AG04450 (cell line): ENCODE results near the gene MECP2. TPM values are rescaled to one million over a fixed set of nuclear protein-coding genes. Genes with fewer than 3 reads are reported as not detected.

Experiments
- CTCF ChIA-PET: fragments of 300-600, 350-600 bp; formaldehyde crosslinking; extraction: SDS; loops from one replicate; lab custom pipeline; 2022; ENCODE audit warnings: antibody characterized with exemption, inconsistent platforms; lab: Charles Lee
- POLR2A ChIA-PET: fragments of 350-600 bp; formaldehyde crosslinking; extraction: SDS; loops from one replicate; lab custom pipeline; 2021; ENCODE audit warnings: antibody characterized with exemption, inconsistent platforms; lab: Yijun Ruan, JAX
- DNase-seq: peaks from one replicate; pipeline ENCODE4 v3.0.0-alpha.2; 2011; ENCODE audit warnings: low read depth, low spot score
- H3K27ac ChIP-seq: one replicate; pipeline ENCODE4 v1.5.1; 2012; ENCODE audit warnings: low read depth, low read length, control low read depth
- H3K27me3 ChIP-seq: one replicate; pipeline ENCODE4 v1.6.0; 2012; ENCODE audit warnings: low read length; ENCODE audit not compliant: control insufficient read depth, insufficient read depth
- H3K4me3 ChIP-seq: 2 replicates; pipeline ENCODE4 v1.5.1; 2011; ENCODE audit warnings: mild to moderate bottlenecking, low read depth, low read length, control low read depth
- H3K9me3 ChIP-seq: 2 replicates; pipeline ENCODE4 v1.5.1; 2012; ENCODE audit warnings: low read length; ENCODE audit not compliant: control insufficient read depth, insufficient read depth
- CTCF ChIP-seq: IDR thresholded peaks from 2 replicates; pipeline ENCODE4 v1.5.1; 2011; ENCODE audit warnings: low read depth, low read length, control low read depth, inconsistent platforms
- polyA plus RNA-seq: library from polyadenylated mRNA; depleted of rRNA; stranded (reverse); fragments of >200 nt; gene quantifications from 2 replicates; pipeline ENCODE4 v1.2.3, GENCODE V29; 2011

Gene MECP2
- polyA plus RNA-seq, 1 experiment, result 12.8 TPM

DNA sequence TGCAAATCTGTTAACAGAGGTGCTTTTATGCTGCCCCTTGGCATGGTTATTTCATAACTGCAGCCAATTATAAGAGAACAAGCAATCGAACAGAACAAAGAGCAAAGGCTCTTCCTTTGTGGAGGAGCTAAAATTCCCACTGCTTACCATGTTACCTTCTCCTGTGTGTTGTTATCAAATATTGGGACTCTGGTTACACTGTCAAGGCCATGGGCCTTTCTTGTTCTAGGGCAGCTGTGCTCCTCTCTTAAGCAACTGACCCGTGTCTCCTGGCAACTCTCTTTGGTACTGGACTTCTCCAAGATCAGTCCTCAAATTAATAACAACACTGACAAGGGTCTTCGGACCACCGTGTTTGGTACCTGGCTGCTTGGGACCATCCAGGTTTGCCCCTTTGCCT lies 34.4 kb upstream of the MECP2 start:
- DNase-seq, result no peak
- no peak overlapping the region for H3K27ac ChIP-seq
- TF ChIP-seq CTCF, result no peak
- ChIA-PET POLR2A (no interaction called here), CTCF (no interaction called here)
- H3K4me3 ChIP-seq, result no peak overlapping the region
- peaks cover 3% of the 10 kb centered on the region for H3K27me3 ChIP-seq
- no peaks in the 10 kb centered on the region for H3K9me3 ChIP-seq

GRCh38 chrX:154126101-154126500 lies 28.6 kb upstream of the MECP2 start:
- TF ChIP-seq CTCF, result no peak
- ChIA-PET CTCF (no interaction called here), POLR2A (no interaction called here)

DNA sequence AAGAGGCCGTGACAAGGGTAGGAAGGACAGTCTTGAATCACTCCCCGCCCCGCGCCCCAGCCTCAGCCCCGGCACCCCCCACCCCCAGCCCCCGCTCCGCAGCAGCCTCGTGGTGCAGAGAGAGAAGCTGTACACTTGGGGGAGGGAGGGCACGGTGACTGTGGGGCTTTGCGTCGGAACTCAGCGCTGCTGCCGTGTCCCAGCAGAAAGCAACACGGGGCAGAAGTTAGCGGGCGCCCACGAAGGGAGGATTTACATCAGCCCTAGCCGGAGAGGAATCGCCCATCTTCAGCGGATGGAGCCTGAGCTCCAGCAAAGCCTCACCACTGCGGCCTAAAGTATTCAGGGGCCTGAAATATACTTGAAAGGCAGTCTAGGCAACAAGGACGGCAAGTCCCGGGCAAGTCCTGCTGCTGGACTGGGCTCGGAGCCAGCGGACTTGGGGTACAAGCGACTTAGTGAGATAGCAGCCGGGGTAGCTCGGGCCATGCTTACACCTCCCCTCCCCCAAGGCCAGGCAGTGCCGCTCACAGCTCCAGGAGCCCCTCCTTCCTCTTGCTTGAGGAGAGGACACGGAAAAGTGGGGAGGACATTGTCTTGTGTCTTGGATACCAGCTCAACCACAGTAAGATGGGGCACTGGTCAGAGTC lies 28.0 kb upstream of the MECP2 start:
- DNase-seq, result no peak
- Histone ChIP-seq H3K9me3 (peaks cover 4% of the 10 kb centered on the region; the same call in 1 of the 2 replicates), H3K4me3 (no peak overlapping the region), H3K27me3 (no peaks in the 10 kb centered on the region), H3K27ac (no peak overlapping the region)
- POLR2A ChIA-PET, result no interaction called here
- TF ChIP-seq CTCF, result no peak
- CTCF ChIA-PET, result no interaction called here

More at GRCh38 chrX:154126101-154126500, 28.6 kb upstream of the MECP2 start:
- no peaks in the 10 kb centered on the region for H3K27me3 ChIP-seq
- H3K4me3 ChIP-seq, result no peak overlapping the region
- DNase-seq, result no peak
- H3K27ac ChIP-seq, result no peak overlapping the region
- H3K9me3 ChIP-seq, result peaks cover 4% of the 10 kb centered on the region; the same call in 1 of the 2 replicates

DNA sequence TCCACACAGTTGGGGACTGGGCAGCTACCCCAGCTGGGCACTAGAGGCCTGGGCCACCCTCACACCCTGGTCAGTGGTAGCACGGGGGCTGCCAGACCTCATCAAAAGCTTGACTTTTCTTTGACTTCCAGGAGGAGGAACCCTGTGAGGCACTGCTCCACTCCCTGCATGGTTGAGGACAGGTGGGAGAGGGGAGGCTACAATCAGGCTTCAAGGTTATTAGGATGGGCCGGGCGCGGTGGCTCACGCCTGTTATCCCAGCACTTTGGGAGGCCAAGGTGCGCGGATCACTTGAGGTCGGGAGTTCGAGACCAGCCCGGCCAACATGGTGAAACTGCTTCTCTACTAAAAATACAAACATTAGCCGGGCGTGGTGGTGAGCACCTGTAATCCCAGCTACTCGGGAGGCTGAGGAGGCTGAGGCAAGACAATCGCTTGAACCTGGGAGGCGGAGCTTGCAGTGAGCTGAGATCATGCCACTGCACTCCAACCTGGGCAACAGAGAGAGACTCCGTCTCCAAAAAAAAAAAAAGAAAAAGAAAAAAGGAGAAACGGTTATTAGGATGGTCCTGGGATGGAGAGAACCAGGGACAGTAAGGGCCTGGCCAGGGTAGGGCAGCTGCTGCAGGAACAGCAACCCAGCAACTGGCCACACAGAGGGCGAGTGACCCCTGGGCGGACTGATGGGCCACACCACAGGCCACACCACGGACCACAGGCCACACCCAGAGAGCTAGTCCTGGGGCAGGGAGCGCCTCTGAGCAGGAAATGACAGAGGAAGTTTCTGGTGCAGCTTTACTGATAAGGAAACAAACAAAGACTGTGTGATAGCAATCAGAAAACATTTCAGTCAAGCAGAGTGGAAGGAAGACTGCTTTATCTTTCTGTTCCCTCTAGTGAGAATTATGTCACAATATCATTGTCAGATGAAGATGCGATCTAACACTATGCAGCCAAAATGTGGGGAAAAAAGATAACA lies 26.0 kb upstream of the MECP2 start:
- no peak overlapping the region for H3K27ac ChIP-seq
- ChIA-PET CTCF (interaction anchor here (1.2 kb wide), 1 partner anchor 14 kb away, joined by 5 read pairs; no protein-coding TSS in a partner anchor), POLR2A (no interaction called here)
- no peaks in the 10 kb centered on the region for H3K27me3 ChIP-seq
- H3K4me3 ChIP-seq, result no peak overlapping the region
- no peak for DNase-seq
- H3K9me3 ChIP-seq, result peaks cover 4% of the 10 kb centered on the region; the same call in 1 of the 2 replicates
- TF ChIP-seq CTCF, result no peak
